Keratinocyte (primary cell): ENCODE results near the gene NKRF.

Source experiments
- EZH2 ChIP-seq: IDR thresholded peaks from one replicate; pipeline ENCODE4 v1.6.1; 2012; ENCODE audit warnings: inconsistent platforms, mild to moderate bottlenecking, low read length, moderate library complexity
- TF ChIP-seq, protein P1 (sequence below), 3 experiments: IDR thresholded peaks in 1 of 3; conservative IDR thresholded peaks in 1 of 3; optimal IDR thresholded peaks in 1 of 3; 2 replicates in 2 of 3; 3 replicates in 1 of 3; pipeline versions ENCODE3 to v1.5.1; 2011; ENCODE audit warnings: low read length in 3 of 3, mild to moderate bottlenecking in 3 of 3, moderate library complexity in 2 of 3, control low read depth in 1 of 3, inconsistent platforms in 1 of 3; ENCODE audit not compliant: insufficient read depth in 2 of 3; ENCODE audit errors: extremely low read depth in 1 of 3

DNA sequence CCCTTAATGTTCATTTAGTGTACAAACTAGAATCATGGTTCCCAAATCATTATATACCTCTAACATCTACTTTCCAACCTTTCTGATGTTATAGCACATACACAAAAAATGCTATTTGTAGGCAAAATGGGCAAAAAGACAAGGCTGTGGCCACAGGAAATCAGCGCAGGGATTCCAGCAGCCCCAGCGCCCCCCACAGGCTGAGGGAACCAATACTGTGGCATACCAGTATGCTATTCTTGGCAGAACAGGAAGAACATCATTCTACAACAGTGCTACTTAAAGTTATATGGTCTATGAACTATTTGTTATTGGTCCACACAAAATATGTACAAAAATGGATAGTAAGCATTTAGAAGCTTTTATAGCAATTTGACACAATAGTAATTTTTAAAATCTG is 66.4 kb downstream of the NKRF start:
- TF ChIP-seq, protein P1, sequence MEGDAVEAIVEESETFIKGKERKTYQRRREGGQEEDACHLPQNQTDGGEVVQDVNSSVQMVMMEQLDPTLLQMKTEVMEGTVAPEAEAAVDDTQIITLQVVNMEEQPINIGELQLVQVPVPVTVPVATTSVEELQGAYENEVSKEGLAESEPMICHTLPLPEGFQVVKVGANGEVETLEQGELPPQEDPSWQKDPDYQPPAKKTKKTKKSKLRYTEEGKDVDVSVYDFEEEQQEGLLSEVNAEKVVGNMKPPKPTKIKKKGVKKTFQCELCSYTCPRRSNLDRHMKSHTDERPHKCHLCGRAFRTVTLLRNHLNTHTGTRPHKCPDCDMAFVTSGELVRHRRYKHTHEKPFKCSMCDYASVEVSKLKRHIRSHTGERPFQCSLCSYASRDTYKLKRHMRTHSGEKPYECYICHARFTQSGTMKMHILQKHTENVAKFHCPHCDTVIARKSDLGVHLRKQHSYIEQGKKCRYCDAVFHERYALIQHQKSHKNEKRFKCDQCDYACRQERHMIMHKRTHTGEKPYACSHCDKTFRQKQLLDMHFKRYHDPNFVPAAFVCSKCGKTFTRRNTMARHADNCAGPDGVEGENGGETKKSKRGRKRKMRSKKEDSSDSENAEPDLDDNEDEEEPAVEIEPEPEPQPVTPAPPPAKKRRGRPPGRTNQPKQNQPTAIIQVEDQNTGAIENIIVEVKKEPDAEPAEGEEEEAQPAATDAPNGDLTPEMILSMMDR (optimal IDR thresholded peaks at IDR 0.05 in 1 of 3, IDR thresholded peaks at IDR 0.05 in 1 of 3, conservative IDR thresholded peaks at IDR 0.05 in 1 of 3; ENCODE audit: extremely low read depth in 1 of 3, insufficient read depth in 2 of 3, low read length in 3 of 3), result peak; percentile 1 to 13 (median 10)
- no peak for TF ChIP-seq EZH2
